ENCODE results near the gene STK32C.
"Not testable (repeated sequence)": the region's sequence is repeated elsewhere in the genome, so short reads cannot be mapped to it uniquely, and the experiment has no call there.

Gene STK32C

GRCh38 chr10:132319853-132320653, 12.3 kb upstream of the STK32C start:
- peak; percentile 61 for DNase-seq (ENCODE audit: low read depth in 2 of 2)

DNA sequence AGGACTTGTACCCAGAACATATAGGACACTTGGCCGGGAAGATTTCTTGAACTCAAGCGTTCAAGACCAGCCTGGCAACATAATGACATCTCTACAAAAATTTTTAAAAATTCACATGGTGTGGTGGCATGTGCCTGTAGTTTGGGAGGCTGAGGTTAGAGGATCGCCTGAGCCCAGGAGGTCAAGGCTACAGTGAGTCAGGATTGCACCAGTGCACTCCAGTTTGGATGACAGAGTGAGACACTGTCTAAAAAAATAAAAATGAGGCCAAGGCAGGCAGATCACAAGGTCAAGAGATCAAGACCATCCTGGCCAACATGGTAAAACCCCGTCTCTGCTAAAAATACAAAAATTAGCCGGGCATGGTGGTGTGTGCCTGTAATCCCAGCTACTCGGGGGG, 9.7 kb upstream of the STK32C start:
- not testable (repeated sequence) for DNase-seq (ENCODE audit: low read depth in 2 of 2)

- DNase-seq (ENCODE audit: low read depth in 2 of 2): no peak
Observed at GRCh38 chr10:132316133-132316532, 8.4 kb upstream of the STK32C start.

DNA sequence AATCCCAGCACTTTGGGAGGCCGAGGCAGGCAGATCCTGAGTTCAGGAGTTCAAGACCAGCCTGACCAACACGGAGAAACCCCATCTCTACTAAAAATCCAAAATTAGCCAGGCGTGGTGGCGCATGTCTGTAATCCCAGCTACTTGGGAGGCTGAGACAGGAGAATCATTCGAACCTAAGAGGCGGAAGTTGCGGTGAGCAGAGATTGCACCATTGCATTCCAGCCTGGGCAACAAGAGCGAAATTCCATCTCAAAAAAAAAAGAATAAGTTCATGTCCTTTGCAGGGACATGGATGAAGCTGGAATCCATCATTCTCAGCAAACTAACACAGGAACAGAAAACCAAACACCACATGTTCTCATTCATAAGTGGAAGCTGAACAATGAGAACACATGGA, 7.1 kb upstream of the STK32C start:
- not testable (repeated sequence) for DNase-seq (ENCODE audit: low read depth in 2 of 2)

- DNase-seq (ENCODE audit: low read depth in 2 of 2): no peak
Observed at GRCh38 chr10:132314336-132314735, 6.6 kb upstream of the STK32C start.

DNA sequence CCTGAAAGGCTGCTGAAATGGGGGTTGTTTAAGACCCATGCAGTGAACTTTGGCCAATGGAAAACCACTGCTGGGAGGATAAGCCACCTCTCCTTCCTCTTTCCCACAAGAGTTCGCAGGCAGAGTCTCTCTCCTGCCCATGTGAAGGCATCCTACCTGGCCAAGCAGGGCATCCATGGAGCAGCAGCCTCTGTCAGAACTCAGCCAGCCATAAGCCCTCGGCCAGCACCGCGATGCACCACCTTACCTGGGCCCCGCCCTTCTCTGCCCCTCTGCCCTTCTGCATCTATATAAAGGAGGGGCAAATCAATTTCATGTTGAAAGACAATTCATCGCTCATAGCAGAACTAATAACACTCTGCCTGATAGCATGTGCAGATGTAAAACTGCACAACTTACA, 6.1 kb upstream of the STK32C start:
- DNase-seq (ENCODE audit: low read depth in 2 of 2): no peak

DNA sequence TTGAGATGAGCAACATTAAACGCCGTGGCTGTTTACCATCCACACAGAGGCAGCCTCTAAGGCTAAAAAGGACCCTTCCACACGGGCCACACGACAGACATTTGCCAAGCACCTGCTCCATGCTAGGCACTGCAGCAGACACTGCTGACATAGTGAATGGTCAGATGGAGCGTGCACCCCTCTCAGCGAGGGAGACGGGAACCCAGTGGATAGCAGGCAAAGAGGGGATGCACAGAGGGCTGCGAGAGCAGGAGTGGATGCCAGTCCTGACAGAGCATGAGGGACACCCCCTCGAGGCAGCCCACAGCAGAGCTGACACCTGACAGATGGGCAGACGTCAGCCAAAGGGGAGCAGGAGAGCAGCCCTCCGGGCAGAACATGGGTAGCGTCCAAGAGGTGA, 5.6 kb upstream of the STK32C start:
- no peak for DNase-seq (ENCODE audit: low read depth in 2 of 2)

GRCh38 chr10:132311338-132311939, 3.7 kb upstream of the STK32C start:
- no peak for DNase-seq (ENCODE audit: low read depth in 2 of 2)

DNA sequence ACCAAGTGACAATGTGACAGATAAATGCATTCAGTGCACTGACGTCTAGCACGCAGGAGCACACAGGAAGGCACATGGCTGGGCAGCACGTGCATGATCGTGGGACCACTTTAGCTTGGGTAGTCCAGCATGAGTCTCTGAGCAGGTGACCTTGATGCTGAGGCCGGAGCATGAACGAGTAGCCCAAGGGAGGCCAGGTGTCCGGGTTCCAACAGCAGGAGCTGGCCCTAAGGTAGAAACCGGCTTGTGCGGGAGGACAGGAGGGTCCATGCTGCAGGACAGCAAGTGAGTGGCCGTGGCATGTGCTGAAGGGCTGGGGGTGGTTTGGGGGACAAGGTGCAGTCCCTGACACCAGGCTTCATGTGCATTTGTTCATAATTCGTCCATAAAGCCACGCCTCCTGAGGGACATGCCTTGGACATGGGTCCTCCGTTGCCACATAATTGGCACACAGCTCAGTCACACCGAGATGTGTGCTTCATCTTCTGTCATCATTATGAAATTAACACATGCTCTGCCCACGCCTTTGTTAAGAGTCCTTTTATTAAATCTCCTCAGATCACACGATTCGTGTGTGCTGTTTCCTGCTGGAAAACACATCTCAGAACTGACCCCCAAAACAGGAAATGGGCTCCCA, 3.1 kb upstream of the STK32C start:
- no peak for DNase-seq (ENCODE audit: low read depth in 2 of 2)

DNA sequence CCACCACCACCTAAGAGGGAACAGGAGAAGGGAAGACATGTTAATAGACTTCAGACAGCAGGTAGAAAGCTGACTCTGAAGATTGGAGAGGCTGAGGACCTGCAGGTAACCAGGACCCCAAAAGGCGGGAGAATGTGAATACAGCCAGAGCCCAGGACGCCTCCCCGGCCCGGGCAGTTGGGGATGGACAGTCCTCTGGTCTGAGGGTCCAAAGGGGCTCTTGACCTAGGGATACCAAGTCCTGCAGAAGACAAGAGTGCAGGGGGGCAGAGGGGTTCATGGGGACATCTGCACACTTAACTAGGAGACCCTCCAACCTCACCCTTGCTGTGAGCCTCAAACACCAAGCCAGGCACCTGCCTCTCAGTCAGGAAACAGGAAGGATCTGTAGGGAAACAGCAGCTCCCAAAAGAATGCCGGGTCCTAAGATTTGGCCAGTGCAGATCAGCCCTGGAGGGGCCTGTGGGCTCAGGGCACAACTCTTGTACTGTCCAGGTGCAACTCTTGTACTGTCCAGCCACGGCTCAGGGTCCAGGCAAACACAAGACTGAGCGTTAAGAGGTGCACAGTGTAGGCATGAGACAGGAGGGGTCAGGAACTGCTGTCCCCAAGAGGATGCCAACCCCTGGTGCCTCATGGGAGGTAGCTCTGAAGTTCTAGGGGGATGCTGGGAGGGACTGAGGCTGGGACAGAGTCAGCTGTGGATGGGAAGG, 2.3 kb upstream of the STK32C start:
- DNase-seq (ENCODE audit: low read depth in 2 of 2): no peak

DNA sequence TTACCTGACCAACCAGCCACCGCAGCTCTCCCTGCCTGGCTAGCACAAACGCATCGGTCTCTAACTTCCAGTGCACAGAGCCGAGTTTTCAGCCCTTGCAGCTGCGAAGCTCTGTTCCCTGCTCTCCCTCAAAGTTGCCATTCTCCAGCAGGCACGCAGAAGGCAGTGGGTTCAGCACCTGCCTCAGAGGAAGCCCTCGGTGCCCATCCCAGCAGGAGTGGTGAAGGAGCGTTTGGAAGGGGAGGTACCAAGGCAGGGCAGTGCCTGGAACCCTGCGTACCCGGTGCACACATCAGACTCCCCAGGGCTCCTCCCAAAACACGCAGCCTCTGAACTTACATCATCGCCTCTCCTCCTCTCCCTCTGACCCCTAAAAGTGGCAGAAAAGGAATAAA, 1.7 kb upstream of the STK32C start:
- DNase-seq (ENCODE audit: low read depth in 2 of 2): no peak

- no peak for DNase-seq (ENCODE audit: low read depth in 2 of 2)
Observed at GRCh38 chr10:132308587-132309470, 1.1 kb upstream of the STK32C start.

DNA sequence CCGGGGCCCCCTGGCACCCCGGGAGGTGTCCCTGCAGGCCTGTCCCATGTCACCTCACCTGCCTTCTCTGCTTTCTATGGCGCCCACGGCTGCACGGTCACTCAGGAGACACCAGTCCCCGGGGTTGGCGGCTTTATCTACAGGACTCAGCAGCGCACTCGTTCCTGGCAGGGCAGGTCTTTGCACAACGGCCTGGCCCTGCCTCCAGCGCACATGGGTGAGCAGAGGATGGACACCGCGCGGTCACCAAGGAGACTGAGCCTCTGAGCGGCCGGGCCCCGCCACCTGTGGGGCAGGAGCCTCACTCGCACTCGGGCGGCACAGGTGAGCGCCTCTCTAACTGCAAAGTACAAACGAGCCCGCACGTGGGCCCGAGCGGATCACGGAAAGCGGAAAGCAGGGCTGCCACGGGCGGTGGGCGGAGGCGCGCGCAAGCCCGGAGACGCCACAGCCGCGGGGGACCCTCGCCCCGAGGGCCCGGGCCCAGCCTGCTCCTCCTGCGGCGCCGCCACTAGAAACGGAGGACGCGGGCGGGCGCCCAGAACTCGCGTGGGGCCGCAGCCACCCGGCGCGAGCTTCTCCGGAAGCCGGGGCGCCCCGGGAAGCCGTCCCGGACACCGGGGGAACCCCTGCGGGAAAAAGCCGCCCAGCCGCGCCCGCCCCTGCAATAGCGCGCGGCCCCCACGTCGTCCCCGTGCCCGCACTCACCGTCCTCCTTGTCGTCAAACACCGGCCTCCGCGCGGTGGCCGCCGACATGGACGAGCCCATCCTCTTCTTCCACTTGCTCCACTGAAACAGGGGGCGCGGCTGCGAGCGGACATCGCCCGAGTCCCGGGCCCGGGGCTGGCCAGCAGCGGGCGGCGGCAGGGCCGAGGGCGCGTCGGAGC, 642 bp downstream of the STK32C start:
- DNase-seq (ENCODE audit: low read depth in 2 of 2): no peak

GRCh38 chr10:132306343-132306685, 1.4 kb downstream of the STK32C start:
- DNase-seq (ENCODE audit: low read depth in 2 of 2): no peak

GRCh38 chr10:132305654-132306342, 2.0 kb downstream of the STK32C start:
- DNase-seq (ENCODE audit: low read depth in 2 of 2): no peak

DNA sequence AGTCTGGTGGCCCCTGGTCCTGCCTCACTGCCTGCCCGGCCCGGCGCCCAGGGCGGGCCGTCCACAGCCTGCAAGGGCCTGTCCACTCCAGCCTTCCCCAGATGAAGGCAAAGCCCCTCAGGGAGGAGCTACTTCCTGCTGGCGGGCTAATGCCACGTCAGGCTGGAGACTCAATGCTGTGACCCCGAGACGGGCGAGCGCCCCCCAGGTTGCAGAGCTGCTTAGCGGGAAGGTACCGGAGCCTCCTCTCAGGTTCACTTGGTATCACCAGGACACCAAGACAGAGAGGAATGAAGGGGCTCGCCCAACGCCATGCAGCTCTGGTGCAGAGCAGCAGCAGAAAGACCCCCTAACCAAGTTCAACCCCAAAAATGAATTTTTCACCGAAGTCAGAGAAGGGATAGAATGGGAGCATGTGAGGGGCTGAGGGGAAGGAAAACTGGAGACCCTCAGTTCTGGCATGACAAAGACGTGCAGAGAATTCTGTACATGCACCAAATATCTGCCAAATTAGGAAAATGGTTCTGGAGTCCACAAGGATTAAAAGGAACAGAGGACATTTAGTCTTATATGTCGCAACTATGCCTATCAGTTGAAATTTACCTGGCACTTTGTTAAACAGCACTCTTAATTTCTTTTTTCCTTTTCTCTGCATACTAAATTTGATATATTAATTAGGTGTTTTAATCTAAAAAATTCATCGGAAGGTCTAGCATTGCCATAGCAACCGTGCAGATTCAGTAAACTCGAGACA, 2.8 kb downstream of the STK32C start:
- DNase-seq (ENCODE audit: low read depth in 2 of 2): no peak

DNA sequence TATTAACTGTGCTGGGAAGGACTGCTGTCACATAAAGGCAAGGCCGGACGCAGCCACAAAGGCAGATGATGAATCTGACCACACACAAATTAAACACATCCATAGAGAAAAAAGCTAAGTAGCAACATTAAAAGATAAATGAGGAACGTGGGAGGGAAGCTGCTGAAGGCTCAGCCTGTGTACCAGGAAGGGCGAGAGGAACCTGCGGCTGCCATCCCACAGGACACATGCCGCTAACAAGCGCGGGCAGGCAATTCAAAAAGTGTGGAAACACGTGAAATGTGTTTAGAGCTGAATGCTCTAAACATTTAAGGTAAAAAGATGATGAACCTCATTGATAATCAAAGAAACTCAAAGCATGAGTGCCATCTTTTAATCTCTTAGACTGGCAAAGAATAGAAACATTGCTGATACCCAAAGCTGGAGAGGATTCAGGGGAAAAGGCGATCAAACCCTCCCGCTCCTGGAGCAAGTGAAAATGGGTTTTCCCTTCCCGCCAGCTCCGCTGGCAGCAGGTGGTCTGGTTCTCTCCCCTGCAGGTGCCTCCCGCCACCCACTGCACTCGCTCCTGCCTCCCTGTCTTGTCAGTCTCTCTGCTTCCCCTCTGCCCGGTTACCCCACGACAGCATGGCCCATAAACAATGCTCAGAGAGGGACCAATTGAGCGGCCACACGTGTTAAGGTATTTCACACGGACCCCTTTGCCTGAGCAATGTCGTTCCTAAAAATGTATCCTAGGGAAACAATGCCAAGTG, 4.2 kb downstream of the STK32C start:
- no peak for DNase-seq (ENCODE audit: low read depth in 2 of 2)
